Gastrocnemius medialis (tissue), 4 donors: ENCODE data around the gene ISM1. TPM values are rescaled to one million over a fixed set of nuclear protein-coding genes. Genes with fewer than 3 reads are reported as not detected.
A peak's percentile ranks its signal among the peaks of the same experiment; 100 is the strongest.

Source experiments
- ATAC-seq, 2 donors: fragments of 150-250 bp; one replicate each; pipeline ENCODE4 v1.9.1; 2016
- DNase-seq, 2 donors: peaks; one replicate each; pipeline ENCODE4 v3.0.0-alpha.2; 2019
- H3K27ac ChIP-seq, 4 donors: fragments of 200-600 bp; sonication (generic); 1 replicate in 1 of 4; 2 replicates in 3 of 4; pipeline ENCODE4 v1.5.1; 2016 to 2018; ENCODE audit warnings: mild to moderate bottlenecking in 2 of 4, moderate library complexity in 1 of 4
- H3K27me3 ChIP-seq, 3 donors: fragments of 200-600 bp; sonication (generic) in 2 of 3; 1 replicate in 1 of 3; 2 replicates in 2 of 3; pipeline versions ENCODE4 v1.5.1 to v1.6.0; 2016 to 2019; ENCODE audit warnings: mild to moderate bottlenecking in 1 of 3, moderate library complexity in 1 of 3
- H3K36me3 ChIP-seq, 2 donors: fragments of 200-600 bp; sonication (generic) in 1 of 2; one replicate each; pipeline ENCODE4 v1.5.1; 2017 to 2018
- H3K4me1 ChIP-seq, 2 donors: fragments of 200-600 bp; sonication (generic) in 1 of 2; one replicate each; pipeline ENCODE4 v1.5.1; 2016 to 2017; ENCODE audit warnings: mild to moderate bottlenecking in 2 of 2
- H3K4me3 ChIP-seq, 4 donors: fragments of 200-600 bp; sonication (generic) in 3 of 4; 1 replicate in 1 of 4; 2 replicates in 3 of 4; pipeline ENCODE4 v1.5.1; 2016 to 2019; ENCODE audit warnings: mild to moderate bottlenecking in 2 of 4
- H3K9me3 ChIP-seq, 3 donors: fragments of 200-600 bp; sonication (generic) in 2 of 3; 1 replicate in 1 of 3; 2 replicates in 2 of 3; pipeline ENCODE4 v1.5.1; 2016 to 2019
- CTCF ChIP-seq, 5 experiments: fragments of 450-650 bp in 3 of 5; fragments of 200-600 bp in 2 of 5; sonication (generic) in 2 of 5; IDR thresholded peaks in 4 of 5; conservative IDR thresholded peaks in 1 of 5; 1 replicate in 4 of 5; 2 replicates in 1 of 5; pipeline ENCODE4 v1.5.1; 2016 to 2019; ENCODE audit warnings: antibody characterized with exemption in 5 of 5, mild to moderate bottlenecking in 3 of 5, moderate library complexity in 3 of 5
- POLR2A ChIP-seq, 2 donors: fragments of 450-650 bp; IDR thresholded peaks; one replicate each; pipeline ENCODE4 v1.6.1; 2017; ENCODE audit warnings: antibody characterized with exemption in 2 of 2, mild to moderate bottlenecking in 2 of 2, moderate library complexity in 2 of 2
- in situ Hi-C, 4 donors: fragments of 200-750 bp; cut with MboI; loops; one replicate each; pipeline versions ENCODE4 v1.15.0 to v1.8.0; 2017; ENCODE audit warnings: low sequenced_read_pairs in 4 of 4
- intact Hi-C: fragments of 100-400 bp; cut with DNase I; formaldehyde crosslinking; loops from one replicate; pipeline ENCODE4 v1.15.1; 2023; ENCODE audit warnings: low total_unique reads
- total RNA-seq, 4 donors: library from RNA; depleted of rRNA; stranded (reverse); fragments of >200 nt; gene quantifications; one replicate each; pipeline versions ENCODE4 v1.1.0 to v1.2.3, GENCODE V29; 2016

Gene ISM1
- total RNA-seq, 4 donors from 2014 or later, result 0.61 to 3.7 (median 0.78) TPM

- peak in 1 of 2 donors; percentile 24 for DNase-seq
- H3K27me3 ChIP-seq, result peaks cover 29 to 41% (median 30%) of the 10 kb centered on the region in 3 donors
- in situ Hi-C loops (no loop called here), intact Hi-C loops (no loop called here)
- H3K4me3 ChIP-seq, result peak overlapping the region; percentile 47 to 67 (median 55)
- TF ChIP-seq POLR2A (IDR thresholded peaks at IDR 0.05) (no peak), CTCF (IDR thresholded peaks at IDR 0.05 in 4 of 5, conservative IDR thresholded peaks at IDR 0.05 in 1 of 5) (no peak)
- H3K27ac ChIP-seq, result no peak overlapping the region
- H3K4me1 ChIP-seq, result peaks cover 3 to 14% of the 10 kb centered on the region in 2 donors
- no peaks in the 10 kb centered on the region for H3K36me3 ChIP-seq
- ATAC-seq, result no peak
- no peaks in the 10 kb centered on the region for H3K9me3 ChIP-seq
Measured at GRCh38 chr20:13219327-13220193, 1.5 kb upstream of the ISM1 start.

GRCh38 chr20:13220194-13220903, 725 bp upstream of the ISM1 start:
- Histone ChIP-seq H3K9me3 (no peaks in the 10 kb centered on the region), H3K27ac (peak overlapping the region in 1 of 4 donors; percentile 26), H3K4me3 (peak overlapping the region; percentile 47 to 67 (median 55)), H3K27me3 (peaks cover 29 to 41% (median 30%) of the 10 kb centered on the region in 3 donors), H3K4me1 (peaks cover 3 to 14% of the 10 kb centered on the region in 2 donors), H3K36me3 (no peaks in the 10 kb centered on the region)
- in situ Hi-C loops (no loop called here), intact Hi-C loops (no loop called here)
- peak in 1 of 2 donors; percentile 48 for DNase-seq
- no peak for TF ChIP-seq CTCF (IDR thresholded peaks at IDR 0.05 in 4 of 5, conservative IDR thresholded peaks at IDR 0.05 in 1 of 5)
- peak; percentile 46 to 59 for ATAC-seq

- intact Hi-C loops, result no loop called here
- peak overlapping the region in 3 of 4 donors; percentile 29 to 67 (median 47) for H3K4me3 ChIP-seq
- H3K27ac ChIP-seq, result no peak overlapping the region
Measured at GRCh38 chr20:13221313-13221672, 219 bp downstream of the ISM1 start.

More at GRCh38 chr20:13221313-13221672, 219 bp downstream of the ISM1 start:
- peaks cover 29 to 44% (median 30%) of the 10 kb centered on the region in 3 donors for H3K27me3 ChIP-seq
- ATAC-seq (peak in 1 of 2 donors; percentile 15), DNase-seq (no peak)
- in situ Hi-C loops, result no loop called here
- H3K4me1 ChIP-seq, result peaks cover 3 to 14% of the 10 kb centered on the region in 2 donors
- TF ChIP-seq CTCF (IDR thresholded peaks at IDR 0.05 in 4 of 5, conservative IDR thresholded peaks at IDR 0.05 in 1 of 5), result no peak
- TF ChIP-seq POLR2A (IDR thresholded peaks at IDR 0.05), result no peak
- no peaks in the 10 kb centered on the region for H3K9me3 ChIP-seq
- H3K36me3 ChIP-seq, result no peaks in the 10 kb centered on the region
